Measurements from ENCODE around the gene MRPS7. TPM values are rescaled to one million over a fixed set of nuclear protein-coding genes. Genes with fewer than 3 reads are reported as not detected.

MRPS7 gene
- polyA plus RNA-seq, 3 donors: 26.7 to 122 (median 101) TPM

DNA sequence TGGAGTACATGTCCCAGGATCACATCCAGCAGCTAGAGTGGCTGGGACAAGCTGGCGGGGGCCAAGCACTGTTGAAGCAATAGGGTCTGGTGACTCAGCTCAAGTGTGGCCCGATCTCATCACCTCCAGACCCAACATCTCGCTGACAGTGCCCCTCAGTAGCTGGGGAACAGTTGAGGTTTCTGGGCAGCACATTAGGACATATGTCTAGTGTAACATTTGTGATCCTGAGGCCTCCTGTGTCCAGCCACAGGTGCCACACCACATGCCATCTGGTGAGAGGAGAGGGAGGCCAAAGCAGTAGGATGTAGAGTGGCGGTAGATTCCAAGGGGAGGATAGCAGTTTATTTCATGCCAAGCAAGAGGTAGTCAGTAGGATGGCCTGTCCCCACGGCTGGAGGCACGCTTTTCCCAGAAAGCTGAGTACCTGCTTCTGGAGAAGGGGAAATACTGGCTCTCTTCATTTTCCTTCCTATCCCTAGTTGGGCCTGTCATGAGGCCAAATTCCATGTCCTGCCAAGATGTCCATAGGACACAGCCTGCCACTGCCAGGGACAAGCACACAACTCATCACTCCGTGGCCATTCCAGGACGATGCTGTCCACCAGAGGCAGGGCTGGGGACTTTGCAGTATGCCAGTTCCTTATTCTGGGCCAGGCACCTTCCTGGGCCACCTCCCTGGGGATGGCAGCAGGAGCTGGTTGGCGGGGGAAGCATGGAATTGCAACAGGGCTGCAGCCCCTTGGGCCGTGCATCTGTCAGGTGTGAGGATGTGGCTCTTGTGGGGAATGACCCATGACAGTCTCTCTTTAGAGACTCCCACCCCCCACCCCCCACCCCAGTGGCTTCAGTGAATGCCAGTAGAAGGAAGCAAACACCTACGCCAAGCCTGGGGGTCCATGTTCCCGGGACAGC, 24.3 kb upstream of the MRPS7 start:
- Histone ChIP-seq H2AFZ (ENCODE audit: insufficient read depth, low read depth, low read length, poor library complexity, severe bottlenecking) (no peak overlapping the region), H3K9me3 (replicated peaks in 1 of 2; ENCODE audit: control insufficient read depth in 1 of 2, insufficient read depth in 1 of 2, low read length in 2 of 2) (no peaks in the 10 kb centered on the region), H3K27me3 (ENCODE audit: control insufficient read depth in 2 of 2, insufficient read depth in 2 of 2, low read length in 2 of 2) (no peaks in the 10 kb centered on the region), H3K4me2 (replicated peaks; ENCODE audit: extremely low read depth, low read length, poor library complexity, severe bottlenecking) (no peak overlapping the region), H4K20me1 (ENCODE audit: insufficient read depth, low read length) (peaks cover 58% of the 10 kb centered on the region), H3K4me3 (replicated peaks in 1 of 3; ENCODE audit: low read depth in 2 of 3, low read length in 3 of 3) (no peak overlapping the region), H3K79me2 (ENCODE audit: insufficient read depth, low read length) (peaks cover 22% of the 10 kb centered on the region), H3K9ac (ENCODE audit: insufficient read depth, low read length, poor library complexity, severe bottlenecking) (no peak overlapping the region), H3K4me1 (ENCODE audit: control insufficient read depth in 1 of 2, insufficient read depth in 2 of 2, low read length in 2 of 2) (peaks cover 6 to 7% of the 10 kb centered on the region in 2 donors), H3K27ac (ENCODE audit: low read depth in 1 of 2, low read length in 2 of 2) (peak overlapping the region in 1 of 2 donors; percentile 36), H3K36me3 (replicated peaks in 1 of 2; ENCODE audit: control insufficient read depth in 1 of 2, insufficient read depth in 2 of 2, low read length in 2 of 2) (peaks cover 86 to 94% of the 10 kb centered on the region in 2 donors)
- no peak for DNase-seq
- 91% methylated on average over 5 of the region's 12 CpGs for WGBS (ENCODE audit: insufficient coverage)
- Mint-ChIP-seq H3K4me3 (no peak overlapping the region), H3K27me3 (ENCODE audit: low read depth in 3 of 3) (peaks cover 0 to 3% (median 0%) of the 10 kb centered on the region in 3 donors), H3K27ac (peak overlapping the region in 3 of 7 donors; percentile 28 to 73 (median 66)), H3K4me1 (peaks cover 14% of the 10 kb centered on the region), H3K9me3 (no peaks in the 10 kb centered on the region), H3K36me3 (peaks cover 77 to 99% of the 10 kb centered on the region in 2 donors)
- intact Hi-C loops (cut with micrococcal nuclease): no loop called here
- TF ChIP-seq, protein P1, sequence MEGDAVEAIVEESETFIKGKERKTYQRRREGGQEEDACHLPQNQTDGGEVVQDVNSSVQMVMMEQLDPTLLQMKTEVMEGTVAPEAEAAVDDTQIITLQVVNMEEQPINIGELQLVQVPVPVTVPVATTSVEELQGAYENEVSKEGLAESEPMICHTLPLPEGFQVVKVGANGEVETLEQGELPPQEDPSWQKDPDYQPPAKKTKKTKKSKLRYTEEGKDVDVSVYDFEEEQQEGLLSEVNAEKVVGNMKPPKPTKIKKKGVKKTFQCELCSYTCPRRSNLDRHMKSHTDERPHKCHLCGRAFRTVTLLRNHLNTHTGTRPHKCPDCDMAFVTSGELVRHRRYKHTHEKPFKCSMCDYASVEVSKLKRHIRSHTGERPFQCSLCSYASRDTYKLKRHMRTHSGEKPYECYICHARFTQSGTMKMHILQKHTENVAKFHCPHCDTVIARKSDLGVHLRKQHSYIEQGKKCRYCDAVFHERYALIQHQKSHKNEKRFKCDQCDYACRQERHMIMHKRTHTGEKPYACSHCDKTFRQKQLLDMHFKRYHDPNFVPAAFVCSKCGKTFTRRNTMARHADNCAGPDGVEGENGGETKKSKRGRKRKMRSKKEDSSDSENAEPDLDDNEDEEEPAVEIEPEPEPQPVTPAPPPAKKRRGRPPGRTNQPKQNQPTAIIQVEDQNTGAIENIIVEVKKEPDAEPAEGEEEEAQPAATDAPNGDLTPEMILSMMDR (IDR thresholded peaks at IDR 0.05): no peak

DNA sequence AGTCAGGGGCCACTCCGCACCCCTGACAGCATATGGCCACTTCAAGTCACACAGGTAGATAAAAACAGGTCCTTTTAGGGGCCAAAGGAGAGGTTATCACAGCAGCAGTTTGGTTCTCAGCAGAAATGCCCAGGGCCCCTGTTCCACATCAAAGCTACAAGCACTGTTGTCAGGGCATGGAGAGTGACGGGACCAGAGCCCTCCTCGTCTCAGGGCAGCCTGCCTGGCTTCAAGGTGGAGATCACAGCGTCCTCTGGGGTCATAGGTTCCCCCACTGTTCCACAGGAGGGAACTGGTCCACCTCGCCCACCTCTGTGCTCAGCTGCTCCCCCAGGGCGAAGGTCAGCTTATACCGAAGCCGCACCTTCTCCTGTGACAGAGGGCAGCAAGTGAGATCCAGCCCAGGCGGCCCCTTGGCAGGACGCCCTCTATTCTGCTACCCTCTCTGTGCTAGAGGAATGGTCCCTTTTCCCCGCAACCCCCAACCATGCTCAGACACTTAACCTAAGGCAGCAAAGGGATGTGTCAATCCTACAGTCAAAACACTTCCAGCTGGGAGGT, 23.6 kb upstream of the MRPS7 start:
- H3K4me1 Mint-ChIP-seq: peaks cover 21% of the 10 kb centered on the region
- DNase-seq: no peak
- Histone ChIP-seq H2AFZ (ENCODE audit: insufficient read depth, low read depth, low read length, poor library complexity, severe bottlenecking) (no peak overlapping the region), H3K27me3 (ENCODE audit: control insufficient read depth in 2 of 2, insufficient read depth in 2 of 2, low read length in 2 of 2) (no peaks in the 10 kb centered on the region), H3K9me3 (replicated peaks in 1 of 2; ENCODE audit: control insufficient read depth in 1 of 2, insufficient read depth in 1 of 2, low read length in 2 of 2) (no peaks in the 10 kb centered on the region), H4K20me1 (ENCODE audit: insufficient read depth, low read length) (peaks cover 65% of the 10 kb centered on the region), H3K9ac (ENCODE audit: insufficient read depth, low read length, poor library complexity, severe bottlenecking) (no peak overlapping the region), H3K4me3 (replicated peaks in 1 of 3; ENCODE audit: low read depth in 2 of 3, low read length in 3 of 3) (no peak overlapping the region), H3K4me1 (ENCODE audit: control insufficient read depth in 1 of 2, insufficient read depth in 2 of 2, low read length in 2 of 2) (peaks cover 13 to 15% of the 10 kb centered on the region in 2 donors), H3K79me2 (ENCODE audit: insufficient read depth, low read length) (peaks cover 22% of the 10 kb centered on the region), H3K36me3 (replicated peaks in 1 of 2; ENCODE audit: control insufficient read depth in 1 of 2, insufficient read depth in 2 of 2, low read length in 2 of 2) (peaks cover 86 to 94% of the 10 kb centered on the region in 2 donors), H3K27ac (ENCODE audit: low read depth in 1 of 2, low read length in 2 of 2) (no peak overlapping the region), H3K4me2 (replicated peaks; ENCODE audit: extremely low read depth, low read length, poor library complexity, severe bottlenecking) (no peak overlapping the region)
- WGBS (ENCODE audit: insufficient coverage): 96% methylated on average over 9 of the region's 11 CpGs
- H3K4me3 Mint-ChIP-seq: no peak overlapping the region
- peak overlapping the region in 1 of 7 donors; percentile 66 for H3K27ac Mint-ChIP-seq
- intact Hi-C loops (cut with micrococcal nuclease): no loop called here
- TF ChIP-seq, protein P1 (IDR thresholded peaks at IDR 0.05): no peak
- peaks cover 77 to 99% of the 10 kb centered on the region in 2 donors for H3K36me3 Mint-ChIP-seq
- H3K27me3 Mint-ChIP-seq (ENCODE audit: low read depth in 3 of 3): peaks cover 0 to 3% (median 0%) of the 10 kb centered on the region in 3 donors
- H3K9me3 Mint-ChIP-seq: no peaks in the 10 kb centered on the region
